Type B pancreatic cell (in vitro differentiated cells): ENCODE measurements around the gene ZGLP1. TPM values are rescaled to one million over a fixed set of nuclear protein-coding genes. Genes with fewer than 3 reads are reported as not detected.

Experiments used
- DNase-seq: peaks from one replicate; pipeline ENCODE4 v3.0.0; 2021; ENCODE audit warnings: mixed read lengths; ENCODE audit not compliant: unreplicated experiment; ENCODE audit errors: extremely low spot score
- H3K27ac Mint-ChIP-seq: 2 replicates; pipeline ENCODE4 v1.8.0; 2021; ENCODE audit warnings: mild to moderate bottlenecking, mixed read lengths
- H3K27me3 Mint-ChIP-seq: 2 replicates; pipeline ENCODE4 v1.8.0; 2021; ENCODE audit warnings: mixed read lengths
- H3K36me3 Mint-ChIP-seq: 2 replicates; pipeline ENCODE4 v1.8.0; 2021; ENCODE audit warnings: mixed read lengths
- H3K4me1 Mint-ChIP-seq: one replicate; pipeline ENCODE4 v1.8.0; 2021; ENCODE audit warnings: mixed read lengths; ENCODE audit not compliant: unreplicated experiment
- H3K4me3 Mint-ChIP-seq: 2 replicates; pipeline ENCODE4 v1.8.0; 2021; ENCODE audit warnings: mild to moderate bottlenecking, mixed read lengths
- H3K9me3 Mint-ChIP-seq: 2 replicates; pipeline ENCODE4 v1.8.0; 2021; ENCODE audit warnings: mixed read lengths
- CTCF ChIP-seq: fragments of 200-600 bp; sonication (generic); conservative IDR thresholded peaks from 2 replicates; pipeline ENCODE4 v1.5.0; 2021; ENCODE audit warnings: antibody characterized with exemption, mild to moderate bottlenecking
- long read RNA-seq: library from polyadenylated mRNA; unstranded; transcript quantifications from one replicate; pipeline ENCODE4 v2.0.0, GENCODE V29; 2020
- total RNA-seq: library from RNA; stranded (reverse); gene quantifications from 2 replicates; pipeline ENCODE4 v1.2.1, GENCODE V29; 2021; ENCODE audit warnings: low replicate concordance

ZGLP1 gene
- total RNA-seq = 5.5 and 17.0 TPM in 2 replicates
- long read RNA-seq, partial matches to known transcripts = 1 of 2 reads
- long read RNA-seq, other reads (novel, unspliced or antisense) = 0 of 2 reads

- TF ChIP-seq CTCF = no peak
Observed at GRCh38 chr19:10309423-10309822, at the start of gene ZGLP1. ZGLP1 (minus strand) TSS chr19:10309815.

GRCh38 chr19:10356431-10356830, 46.8 kb upstream of the ZGLP1 start:
- TF ChIP-seq CTCF = no peak
- no peak for DNase-seq
- no peak overlapping the region for H3K4me3 Mint-ChIP-seq
- H3K9me3 Mint-ChIP-seq = no peaks in the 10 kb centered on the region
- H3K36me3 Mint-ChIP-seq = peaks cover 14% of the 10 kb centered on the region
- no peak overlapping the region for H3K27ac Mint-ChIP-seq
- no peaks in the 10 kb centered on the region for H3K27me3 Mint-ChIP-seq
- peaks cover 13% of the 10 kb centered on the region for H3K4me1 Mint-ChIP-seq

More at GRCh38 chr19:10309423-10309822, at the start of gene ZGLP1:
- Mint-ChIP-seq H3K4me3 (no peak within 1 kb of the TSS), H3K27me3 (no peaks in the 10 kb centered on the region), H3K4me1 (no peaks in the 10 kb centered on the region), H3K36me3 (peaks cover 4% of the 10 kb centered on the region), H3K27ac (no peak within 1 kb of the TSS), H3K9me3 (no peaks in the 10 kb centered on the region)
- no peak for DNase-seq

GRCh38 chr19:10353793-10354391, 44.3 kb upstream of the ZGLP1 start:
- no peak for TF ChIP-seq CTCF
- H3K36me3 Mint-ChIP-seq = peaks cover 8% of the 10 kb centered on the region
- H3K27ac Mint-ChIP-seq = peak overlapping the region; percentile 16
- peak overlapping the region; percentile 68 for H3K4me3 Mint-ChIP-seq
- H3K4me1 Mint-ChIP-seq = peaks cover 13% of the 10 kb centered on the region
- no peaks in the 10 kb centered on the region for H3K9me3 Mint-ChIP-seq
- DNase-seq = peak; percentile 86
- no peaks in the 10 kb centered on the region for H3K27me3 Mint-ChIP-seq

GRCh38 chr19:10352764-10353671, 43.4 kb upstream of the ZGLP1 start:
- Mint-ChIP-seq H3K36me3 (peaks cover 8% of the 10 kb centered on the region), H3K4me3 (peak overlapping the region; percentile 80)
- peak; percentile 85 for DNase-seq

GRCh38 chr19:10346509-10346908, 36.9 kb upstream of the ZGLP1 start:
- Mint-ChIP-seq H3K27me3 (no peaks in the 10 kb centered on the region), H3K4me3 (no peak overlapping the region), H3K9me3 (no peaks in the 10 kb centered on the region), H3K4me1 (no peaks in the 10 kb centered on the region), H3K36me3 (peaks cover 2% of the 10 kb centered on the region), H3K27ac (peak overlapping the region; percentile 9)
- TF ChIP-seq CTCF = no peak
- no peak for DNase-seq

More at GRCh38 chr19:10352764-10353671, 43.4 kb upstream of the ZGLP1 start:
- H3K9me3 Mint-ChIP-seq = no peaks in the 10 kb centered on the region
- no peaks in the 10 kb centered on the region for H3K27me3 Mint-ChIP-seq
- peak overlapping the region; percentile 78 for H3K27ac Mint-ChIP-seq
- TF ChIP-seq CTCF = no peak
- H3K4me1 Mint-ChIP-seq = peaks cover 13% of the 10 kb centered on the region
